ENCODE data around the gene NAP1L5. TPM values are rescaled to one million over a fixed set of nuclear protein-coding genes. Genes with fewer than 3 reads are reported as not detected.

Gene NAP1L5
- total and polyA plus RNA-seq, 2 experiments from 2014 or later, result 2.0 to 2.4 TPM

- no peak for TF ChIP-seq JUNB (IDR thresholded peaks at IDR 0.05; ENCODE audit: unreplicated experiment)
- no peak for TF ChIP-seq CREB1 (CRISPR knock-in tag; IDR thresholded peaks at IDR 0.05; ENCODE audit: low read depth)
- Mint-ChIP-seq H3K4me1 (peaks cover 12% of the 10 kb centered on the region; the same call in 2 of the 3 replicates), H3K4me3 (no peak overlapping the region), H3K36me3 (ENCODE audit: low read depth) (peaks cover 11% of the 10 kb centered on the region; the same call in 2 of the 3 replicates), H3K27ac (peak overlapping the region; percentile 94), H3K27me3 (ENCODE audit: insufficient read depth, low read depth, poor library complexity) (peaks cover 4% of the 10 kb centered on the region), H3K9me3 (no peaks in the 10 kb centered on the region)
- ATAC-seq, result no peak
- H3K4me1 ChIP-seq (ENCODE audit: insufficient read depth), result no peaks in the 10 kb centered on the region
- H3F3A ChIP-seq (replicated peaks; ENCODE audit: low read depth), result no peaks in the 10 kb centered on the region
- H3K27me3 ChIP-seq (ENCODE audit: insufficient read depth), result no peaks in the 10 kb centered on the region
- no peaks in the 10 kb centered on the region for H4K20me1 ChIP-seq (replicated peaks; ENCODE audit: insufficient read depth)
- no peak overlapping the region for H3K4me2 ChIP-seq
- DNase-seq (ENCODE audit: low spot score), result no peak
- no peaks in the 10 kb centered on the region for H3K9me2 ChIP-seq (ENCODE audit: insufficient read depth)
- H3K79me2 ChIP-seq (replicated peaks; ENCODE audit: insufficient read depth), result no peaks in the 10 kb centered on the region
- no peak overlapping the region for H3K27ac ChIP-seq (ENCODE audit: low read depth)
- no peak overlapping the region for H2AFZ ChIP-seq
- H3K4me3 ChIP-seq, result no peak overlapping the region
- no peaks in the 10 kb centered on the region for H3K36me3 ChIP-seq (ENCODE audit: insufficient read depth)
Observed at GRCh38 chr4:88724406-88724805, 26.8 kb upstream of the NAP1L5 start.

GRCh38 chr4:88722828-88723227 is 25.2 kb upstream of the NAP1L5 start:
- Mint-ChIP-seq H3K4me1 (peaks cover 12% of the 10 kb centered on the region; the same call in 2 of the 3 replicates), H3K4me3 (no peak overlapping the region), H3K27me3 (ENCODE audit: insufficient read depth, low read depth, poor library complexity) (peaks cover 6% of the 10 kb centered on the region), H3K36me3 (ENCODE audit: low read depth) (peaks cover 11% of the 10 kb centered on the region), H3K27ac (no peak overlapping the region), H3K9me3 (peaks cover 8% of the 10 kb centered on the region)
- Histone ChIP-seq H3F3A (replicated peaks; ENCODE audit: low read depth) (no peaks in the 10 kb centered on the region), H3K9me2 (ENCODE audit: insufficient read depth) (0 out of 2 replicates have a peak, but pooled peaks cover 3% of the 10 kb centered on the region), H3K36me3 (ENCODE audit: insufficient read depth) (no peaks in the 10 kb centered on the region), H3K4me2 (no peak overlapping the region), H3K27ac (ENCODE audit: low read depth) (no peak overlapping the region), H4K20me1 (replicated peaks; ENCODE audit: insufficient read depth) (no peaks in the 10 kb centered on the region), H3K4me3 (no peak overlapping the region), H3K27me3 (ENCODE audit: insufficient read depth) (no peaks in the 10 kb centered on the region), H3K79me2 (replicated peaks; ENCODE audit: insufficient read depth) (no peaks in the 10 kb centered on the region), H3K4me1 (ENCODE audit: insufficient read depth) (no peaks in the 10 kb centered on the region), H2AFZ (no peak overlapping the region)
- no peak for DNase-seq (ENCODE audit: low spot score)
- no peak for ATAC-seq
- no peak for TF ChIP-seq CREB1 (CRISPR knock-in tag; IDR thresholded peaks at IDR 0.05; ENCODE audit: low read depth)
- no peak for TF ChIP-seq CTCF (conservative IDR thresholded peaks at IDR 0.05; ENCODE audit: low read depth in 2 of 2)
- TF ChIP-seq ZNF462 (CRISPR knock-in tag; IDR thresholded peaks at IDR 0.05), result no peak
- TF ChIP-seq REST (IDR thresholded peaks at IDR 0.05; ENCODE audit: unreplicated experiment), result no peak
- no peak for TF ChIP-seq EZH2phosphoT487 (IDR thresholded peaks at IDR 0.05; ENCODE audit: unreplicated experiment)
- no peak for TF ChIP-seq STAT1 (IDR thresholded peaks at IDR 0.05; ENCODE audit: unreplicated experiment)
- no peak for TF ChIP-seq JUNB (IDR thresholded peaks at IDR 0.05; ENCODE audit: unreplicated experiment)
- no peak for TF ChIP-seq EZH2 (IDR thresholded peaks at IDR 0.05; ENCODE audit: low read depth, unreplicated experiment)
- no peak for TF ChIP-seq ZNF331 (CRISPR knock-in tag; IDR thresholded peaks at IDR 0.05; ENCODE audit: low read depth)
- TF ChIP-seq POLR2AphosphoS5 (IDR thresholded peaks at IDR 0.05; ENCODE audit: low read depth), result no peak

Measured in GM23338 (cell line).